GM06990 (cell line): ENCODE measurements around the gene LGMN.

Experiments used
- DNase-seq: peaks from one replicate; pipeline ENCODE4 v3.0.0-alpha.2; 2011; ENCODE audit not compliant: insufficient read length; ENCODE audit errors: extremely low read depth
- H3K27me3 ChIP-seq: replicated peaks from 2 replicates; pipeline ENCODE4 v1.6.0; 2011; ENCODE audit warnings: low read length; ENCODE audit not compliant: control insufficient read depth, insufficient read depth
- H3K36me3 ChIP-seq: 2 replicates; pipeline ENCODE4 v1.5.1; 2011; ENCODE audit warnings: low read length; ENCODE audit not compliant: control insufficient read depth, insufficient read depth
- H3K4me3 ChIP-seq: replicated peaks from 2 replicates; pipeline ENCODE4 v1.5.1; 2011; ENCODE audit warnings: low read depth, mild to moderate bottlenecking, control low read depth, low read length
- CTCF ChIP-seq: IDR thresholded peaks from 2 replicates; pipeline ENCODE4 v1.5.1; 2011; ENCODE audit warnings: low read length, control low read depth, mild to moderate bottlenecking, inconsistent platforms; ENCODE audit not compliant: insufficient read depth, poor library complexity, severe bottlenecking

Gene LGMN

GRCh38 chr14:92734618-92735017 lies 13.8 kb downstream of the LGMN start:
- Histone ChIP-seq H3K36me3 (peaks cover 6% of the 10 kb centered on the region), H3K4me3 (no peak overlapping the region), H3K27me3 (no peaks in the 10 kb centered on the region)
- TF ChIP-seq CTCF: no peak
- DNase-seq: no peak

GRCh38 chr14:92733007-92733406 lies 15.4 kb downstream of the LGMN start:
- Histone ChIP-seq H3K4me3 (no peak overlapping the region), H3K27me3 (no peaks in the 10 kb centered on the region), H3K36me3 (peaks cover 9% of the 10 kb centered on the region)
- DNase-seq: no peak
- TF ChIP-seq CTCF: no peak

GRCh38 chr14:92731622-92732115 lies 16.8 kb downstream of the LGMN start:
- no peak for TF ChIP-seq CTCF
- Histone ChIP-seq H3K27me3 (no peaks in the 10 kb centered on the region), H3K4me3 (no peak overlapping the region), H3K36me3 (peaks cover 10% of the 10 kb centered on the region)
- DNase-seq: no peak

DNA sequence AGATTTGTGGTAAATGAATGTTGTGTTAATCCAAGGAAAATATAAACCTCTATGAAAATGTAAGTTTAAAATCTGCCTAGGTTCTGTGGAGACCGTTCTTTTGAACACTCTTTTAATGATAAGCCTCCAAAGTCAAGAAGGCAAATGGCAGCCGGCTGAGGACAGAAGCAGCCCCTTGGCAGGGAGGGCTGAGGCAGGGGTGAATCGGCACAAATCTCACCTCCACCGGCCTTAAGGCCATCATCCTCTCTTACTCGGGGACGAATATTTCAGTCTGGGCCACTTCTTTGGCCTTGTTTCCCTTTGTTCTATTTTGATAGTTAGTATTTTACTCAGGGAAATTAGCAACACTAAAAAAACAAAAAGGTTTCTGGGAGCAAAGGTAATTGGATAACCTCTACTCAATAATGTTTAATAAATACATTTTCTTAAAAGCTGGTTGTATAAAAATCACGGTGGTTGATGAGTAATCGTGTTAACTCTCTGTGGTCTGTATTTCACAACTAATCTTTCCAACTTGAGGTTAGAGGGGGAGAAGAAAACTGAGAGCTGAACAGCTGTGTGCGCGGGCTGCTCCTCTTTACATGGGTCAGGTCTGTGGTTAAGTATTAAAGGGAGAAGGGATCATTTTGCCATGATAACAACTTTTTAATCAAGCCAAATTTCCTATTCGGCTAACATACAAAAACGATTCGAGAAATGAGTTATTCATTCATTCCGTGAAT lies 18.6 kb downstream of the LGMN start:
- Histone ChIP-seq H3K4me3 (no peak overlapping the region), H3K36me3 (peaks cover 15% of the 10 kb centered on the region), H3K27me3 (no peaks in the 10 kb centered on the region)
- no peak for TF ChIP-seq CTCF
- peak; percentile 63 for DNase-seq

GRCh38 chr14:92728759-92729364 lies 19.6 kb downstream of the LGMN start:
- peak; percentile 64 for DNase-seq
- TF ChIP-seq CTCF: no peak
- peaks cover 17% of the 10 kb centered on the region for H3K36me3 ChIP-seq
- H3K4me3 ChIP-seq: no peak overlapping the region
- no peaks in the 10 kb centered on the region for H3K27me3 ChIP-seq
